Measurements from ENCODE around the gene FCAMR. TPM values are rescaled to one million over a fixed set of nuclear protein-coding genes. Genes with fewer than 3 reads are reported as not detected.

FCAMR gene
- total RNA-seq, 4 donors from 2014 or later, result not detected

DNA sequence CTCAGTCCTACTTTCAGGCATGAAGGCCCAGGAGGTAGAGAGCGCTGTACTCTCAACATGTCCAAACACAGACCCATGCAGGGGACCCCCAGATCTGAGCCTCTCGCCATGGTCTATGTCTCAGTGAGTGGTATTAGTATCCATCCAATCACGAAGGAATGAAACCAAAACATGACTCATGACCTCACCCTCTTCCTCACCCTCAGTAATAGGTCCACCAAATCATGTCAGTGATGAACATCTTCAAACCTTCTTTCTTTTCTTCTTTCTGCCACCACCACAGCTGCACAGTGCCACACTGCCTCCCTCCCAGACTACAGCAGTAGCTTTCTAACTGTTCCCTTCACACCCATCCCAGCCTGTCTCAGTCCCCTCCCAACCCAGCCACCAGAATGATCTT is 45.5 kb upstream of the FCAMR start:
- Histone ChIP-seq H3K36me3 (no peaks in the 10 kb centered on the region), H3K27me3 (no peaks in the 10 kb centered on the region), H3K9me3 (no peaks in the 10 kb centered on the region), H3K4me3 (replicated peaks in 1 of 3) (no peak overlapping the region), H3K4me1 (no peaks in the 10 kb centered on the region), H3K27ac (no peak overlapping the region)
- no peak for DNase-seq
- TF ChIP-seq, protein P1, sequence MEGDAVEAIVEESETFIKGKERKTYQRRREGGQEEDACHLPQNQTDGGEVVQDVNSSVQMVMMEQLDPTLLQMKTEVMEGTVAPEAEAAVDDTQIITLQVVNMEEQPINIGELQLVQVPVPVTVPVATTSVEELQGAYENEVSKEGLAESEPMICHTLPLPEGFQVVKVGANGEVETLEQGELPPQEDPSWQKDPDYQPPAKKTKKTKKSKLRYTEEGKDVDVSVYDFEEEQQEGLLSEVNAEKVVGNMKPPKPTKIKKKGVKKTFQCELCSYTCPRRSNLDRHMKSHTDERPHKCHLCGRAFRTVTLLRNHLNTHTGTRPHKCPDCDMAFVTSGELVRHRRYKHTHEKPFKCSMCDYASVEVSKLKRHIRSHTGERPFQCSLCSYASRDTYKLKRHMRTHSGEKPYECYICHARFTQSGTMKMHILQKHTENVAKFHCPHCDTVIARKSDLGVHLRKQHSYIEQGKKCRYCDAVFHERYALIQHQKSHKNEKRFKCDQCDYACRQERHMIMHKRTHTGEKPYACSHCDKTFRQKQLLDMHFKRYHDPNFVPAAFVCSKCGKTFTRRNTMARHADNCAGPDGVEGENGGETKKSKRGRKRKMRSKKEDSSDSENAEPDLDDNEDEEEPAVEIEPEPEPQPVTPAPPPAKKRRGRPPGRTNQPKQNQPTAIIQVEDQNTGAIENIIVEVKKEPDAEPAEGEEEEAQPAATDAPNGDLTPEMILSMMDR (IDR thresholded peaks at IDR 0.05), result no peak
- TF ChIP-seq POLR2A (IDR thresholded peaks at IDR 0.05), result no peak
- 90 to 97% methylated on average over 3 of the region's 3 CpGs for WGBS, 2 donors
- intact Hi-C loops (cut with DNase I), result no loop called here

DNA sequence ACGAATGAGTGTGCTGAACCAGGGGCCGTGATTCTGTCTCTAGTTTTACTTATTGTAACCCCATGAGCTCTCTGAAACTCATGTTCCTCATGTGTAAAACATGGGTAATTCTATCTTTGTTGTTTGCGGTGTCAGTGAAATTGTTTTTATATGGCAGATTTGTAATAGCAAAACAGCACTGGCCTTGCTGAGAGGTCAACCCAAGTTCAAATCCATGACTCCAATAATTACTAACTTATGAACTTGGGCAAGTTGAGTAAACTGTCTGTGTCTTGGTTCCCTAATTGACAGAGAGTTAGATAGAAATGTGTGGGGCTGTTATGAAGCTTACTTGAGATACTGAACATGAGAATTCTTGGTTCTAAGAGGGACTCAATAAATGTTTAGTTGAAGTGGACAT is 44.5 kb upstream of the FCAMR start:
- intact Hi-C loops (cut with DNase I), result no loop called here
- DNase-seq, result no peak
- 92% methylated on average over 3 of the region's 3 CpGs for WGBS, 2 donors
- no peak for TF ChIP-seq POLR2A (IDR thresholded peaks at IDR 0.05)
- TF ChIP-seq, protein P1 (IDR thresholded peaks at IDR 0.05), result no peak
- Histone ChIP-seq H3K27ac (no peak overlapping the region), H3K4me3 (replicated peaks in 1 of 3) (no peak overlapping the region), H3K4me1 (no peaks in the 10 kb centered on the region), H3K27me3 (no peaks in the 10 kb centered on the region), H3K9me3 (no peaks in the 10 kb centered on the region), H3K36me3 (no peaks in the 10 kb centered on the region)

DNA sequence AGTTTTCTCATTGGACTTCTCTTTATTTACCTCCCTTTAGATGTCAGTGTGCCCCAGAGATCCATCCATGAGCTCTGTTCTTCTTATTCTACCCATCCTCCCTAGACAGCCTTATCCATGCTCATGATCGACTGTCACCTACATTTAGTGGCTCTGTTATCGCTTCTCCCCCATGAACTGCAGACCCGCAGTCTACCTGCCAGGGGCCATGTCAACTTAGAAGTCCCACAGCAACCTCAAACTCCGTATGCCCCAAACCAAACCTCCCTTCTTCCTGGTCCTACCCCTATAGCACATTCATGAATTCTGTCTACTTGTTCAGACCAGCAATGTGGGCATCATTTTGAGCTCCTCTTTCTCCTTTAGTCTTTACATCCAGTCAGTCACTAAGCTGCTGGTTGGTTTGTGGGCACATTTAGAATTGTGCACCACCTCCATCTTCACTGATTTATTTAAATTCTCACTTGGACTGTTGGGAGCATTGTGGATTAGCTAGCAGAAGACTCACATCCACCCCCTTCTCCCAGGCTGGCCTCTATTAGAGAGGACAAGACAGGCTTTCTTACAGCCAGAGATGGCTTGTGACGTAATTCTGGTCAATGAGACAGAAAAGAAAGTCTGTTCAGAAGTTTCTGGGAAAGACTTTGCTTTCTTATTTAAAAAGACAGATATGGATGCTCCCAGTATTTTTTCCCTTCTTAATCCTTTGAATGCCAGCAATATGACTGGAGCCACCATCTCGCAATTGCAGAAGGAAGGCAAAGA is 43.2 kb upstream of the FCAMR start:
- WGBS, 2 donors, result 94% methylated on average over 6 of the region's 6 CpGs
- intact Hi-C loops (cut with DNase I), result no loop called here

DNA sequence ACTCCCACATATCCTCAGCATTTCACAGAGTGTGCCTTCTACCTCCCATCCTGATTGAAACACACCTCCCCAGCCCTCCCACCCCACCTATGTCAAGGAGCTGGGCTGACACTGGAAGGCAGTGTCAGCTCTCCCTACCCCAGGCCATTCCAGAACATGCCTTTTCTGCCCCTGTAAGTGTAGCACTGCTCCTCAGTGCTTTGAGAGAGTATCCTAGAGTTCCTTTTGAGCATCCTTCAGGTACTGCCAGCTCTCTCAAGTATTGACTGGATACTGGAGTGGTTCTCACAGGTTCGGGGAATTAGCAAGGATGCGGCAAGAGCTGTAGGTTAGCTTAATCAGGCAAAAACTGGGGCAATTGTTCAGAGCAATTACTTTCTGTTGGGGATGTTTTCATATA is 40.5 kb upstream of the FCAMR start:
- 25 to 48% methylated on average over 2 of the region's 2 CpGs for WGBS, 2 donors
- intact Hi-C loops (cut with DNase I), result no loop called here
- no peak for DNase-seq
- H3K4me1 ChIP-seq, result peaks cover 17 to 24% of the 10 kb centered on the region in 2 donors
- no peak overlapping the region for H3K27ac ChIP-seq
- H3K4me3 ChIP-seq (replicated peaks in 1 of 3), result no peak overlapping the region
- H3K36me3 ChIP-seq, result no peaks in the 10 kb centered on the region
- no peak for TF ChIP-seq POLR2A (IDR thresholded peaks at IDR 0.05)
- TF ChIP-seq, protein P1 (IDR thresholded peaks at IDR 0.05), result no peak
- H3K27me3 ChIP-seq, result no peaks in the 10 kb centered on the region
- no peaks in the 10 kb centered on the region for H3K9me3 ChIP-seq

More for the DNA sequence above, 43.2 kb upstream of the FCAMR start:
- Histone ChIP-seq H3K36me3 (no peaks in the 10 kb centered on the region), H3K27me3 (no peaks in the 10 kb centered on the region), H3K9me3 (no peaks in the 10 kb centered on the region), H3K4me3 (replicated peaks in 1 of 3) (no peak overlapping the region), H3K4me1 (no peaks in the 10 kb centered on the region), H3K27ac (no peak overlapping the region)
- no peak for TF ChIP-seq POLR2A (IDR thresholded peaks at IDR 0.05)
- TF ChIP-seq, protein P1 (IDR thresholded peaks at IDR 0.05), result no peak
- no peak for DNase-seq

DNA sequence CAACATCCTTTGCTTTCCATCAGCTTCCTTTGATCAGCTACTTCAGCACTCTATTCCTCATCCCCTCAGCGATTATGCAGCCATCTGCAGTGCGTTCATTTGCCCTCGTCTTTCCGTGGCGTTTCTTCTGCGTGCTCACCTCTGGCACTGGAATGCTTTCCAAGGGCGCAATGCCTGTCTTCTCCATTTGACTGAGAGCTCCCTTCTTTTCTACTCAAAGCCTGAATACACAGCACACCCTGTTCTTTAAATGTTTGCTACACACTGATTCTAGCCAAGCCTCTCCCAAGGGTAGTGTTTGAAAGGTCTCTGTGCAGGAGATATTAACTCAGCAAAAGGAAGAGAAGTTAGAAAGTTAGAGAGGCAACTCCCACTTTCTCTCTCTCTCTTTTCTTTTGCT is 39.7 kb upstream of the FCAMR start:
- DNase-seq, result no peak
- Histone ChIP-seq H3K27ac (no peak overlapping the region), H3K27me3 (no peaks in the 10 kb centered on the region), H3K36me3 (no peaks in the 10 kb centered on the region), H3K4me1 (peaks cover 17 to 32% of the 10 kb centered on the region in 2 donors), H3K4me3 (replicated peaks in 1 of 3) (no peak overlapping the region), H3K9me3 (no peaks in the 10 kb centered on the region)
- TF ChIP-seq POLR2A (IDR thresholded peaks at IDR 0.05), result no peak
- TF ChIP-seq, protein P1 (IDR thresholded peaks at IDR 0.05), result no peak
- intact Hi-C loops (cut with DNase I), result loop anchor here (10.0 kb wide), 1 partner anchor 65 kb away; no protein-coding TSS in a partner anchor
- WGBS, 2 donors, result 81 to 88% methylated on average over 7 of the region's 7 CpGs
